Measurements from ENCODE around the gene PBLD.
"Not testable (repeated sequence)": the region's sequence is repeated elsewhere in the genome, so short reads cannot be mapped to it uniquely, and the experiment has no call there.

The PBLD gene

DNA sequence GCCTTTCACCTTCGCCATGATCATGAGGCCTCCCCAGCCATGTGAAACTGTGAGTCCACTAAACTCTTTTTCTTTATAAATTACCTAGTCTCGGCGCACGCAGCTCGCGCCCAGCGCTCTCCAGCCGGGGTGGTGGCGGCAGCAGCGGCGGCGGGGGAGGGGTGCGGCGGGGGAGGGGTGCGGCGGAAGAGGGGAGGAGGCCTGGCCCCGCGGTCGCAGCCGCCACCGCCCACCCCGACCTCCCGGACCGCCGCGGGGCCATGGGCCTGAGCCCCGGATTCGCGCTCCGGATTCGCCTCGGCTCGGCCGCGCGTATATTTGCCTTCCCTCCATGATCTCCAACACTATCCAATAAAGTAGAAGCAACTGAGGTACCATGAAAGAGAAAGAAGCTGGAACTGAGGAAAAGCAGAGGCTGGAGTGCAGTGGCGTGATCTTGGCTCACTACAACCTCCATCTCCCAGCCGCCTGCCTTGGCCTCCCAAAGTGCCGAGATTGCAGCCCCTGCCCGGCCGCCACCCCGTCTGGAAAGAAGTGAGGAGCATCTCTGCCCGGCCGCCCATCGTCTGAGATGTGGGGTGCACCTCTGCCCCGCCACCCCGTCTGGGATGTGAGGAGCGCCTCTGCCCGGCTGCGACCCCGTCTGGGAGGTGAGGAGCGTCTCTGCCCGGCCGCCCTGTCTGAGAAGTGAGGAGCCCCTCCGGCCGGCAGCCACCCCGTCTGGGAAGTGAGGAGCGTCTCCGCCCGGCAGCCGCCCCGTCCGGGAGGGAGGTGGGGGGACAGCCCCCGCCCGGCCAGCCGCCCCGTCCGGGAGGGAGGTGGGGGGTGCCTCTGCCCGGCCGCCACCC, 53.6 kb downstream of the PBLD start:
- not testable (repeated sequence) for DNase-seq (ENCODE audit: low read depth)

- DNase-seq (ENCODE audit: low read depth): not testable (repeated sequence)
These were observed 54.9 kb downstream of the PBLD start for GRCh38 chr10:68277814-68278213.

DNA sequence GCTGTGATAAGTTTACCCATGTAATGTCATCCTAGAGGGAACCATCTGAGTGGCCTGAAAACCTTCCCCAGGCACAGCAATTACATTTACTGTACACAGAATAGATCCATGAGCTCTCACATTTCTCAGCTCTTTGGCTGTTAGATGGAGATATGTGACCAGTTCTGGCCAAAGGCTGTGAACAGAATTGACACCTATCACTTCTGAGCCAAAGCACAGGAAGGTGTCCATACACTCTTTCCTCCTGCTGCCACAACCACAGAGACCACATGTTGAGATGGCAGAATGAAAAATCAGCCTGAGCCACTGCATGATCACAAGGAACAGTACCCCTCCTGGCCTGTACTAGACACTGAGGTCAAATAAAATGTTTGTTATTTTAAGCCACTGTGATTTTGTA, 56.5 kb downstream of the PBLD start:
- no peak for DNase-seq (ENCODE audit: low read depth)

DNA sequence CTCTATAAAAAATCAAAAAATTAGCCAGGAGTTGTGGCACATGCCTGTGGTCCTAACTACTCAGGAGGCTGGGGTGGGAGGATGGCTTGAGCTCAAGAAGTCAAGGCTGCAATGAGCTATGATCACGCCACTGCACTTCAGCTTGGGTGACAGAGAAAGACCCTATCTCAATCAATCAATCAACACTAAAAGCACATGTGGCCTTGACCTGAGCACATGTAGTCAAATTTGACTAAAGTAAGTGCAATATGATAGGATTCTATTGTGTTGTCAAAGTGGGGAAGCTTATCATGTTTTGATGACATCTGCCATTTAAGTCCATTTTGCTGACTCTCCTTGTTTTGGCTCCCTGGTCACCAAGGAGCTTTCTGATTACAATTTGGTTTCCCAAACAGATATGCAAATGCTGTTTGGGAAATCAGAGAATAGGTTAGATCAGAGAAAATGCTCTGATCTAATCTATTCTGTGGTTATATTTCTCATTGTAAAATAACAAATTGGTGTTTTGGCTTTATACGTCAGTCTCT, 57.1 kb downstream of the PBLD start:
- DNase-seq (ENCODE audit: low read depth): no peak

GRCh38 chr10:68272833-68273232, 59.9 kb downstream of the PBLD start:
- no peak for DNase-seq (ENCODE audit: low read depth)

DNA sequence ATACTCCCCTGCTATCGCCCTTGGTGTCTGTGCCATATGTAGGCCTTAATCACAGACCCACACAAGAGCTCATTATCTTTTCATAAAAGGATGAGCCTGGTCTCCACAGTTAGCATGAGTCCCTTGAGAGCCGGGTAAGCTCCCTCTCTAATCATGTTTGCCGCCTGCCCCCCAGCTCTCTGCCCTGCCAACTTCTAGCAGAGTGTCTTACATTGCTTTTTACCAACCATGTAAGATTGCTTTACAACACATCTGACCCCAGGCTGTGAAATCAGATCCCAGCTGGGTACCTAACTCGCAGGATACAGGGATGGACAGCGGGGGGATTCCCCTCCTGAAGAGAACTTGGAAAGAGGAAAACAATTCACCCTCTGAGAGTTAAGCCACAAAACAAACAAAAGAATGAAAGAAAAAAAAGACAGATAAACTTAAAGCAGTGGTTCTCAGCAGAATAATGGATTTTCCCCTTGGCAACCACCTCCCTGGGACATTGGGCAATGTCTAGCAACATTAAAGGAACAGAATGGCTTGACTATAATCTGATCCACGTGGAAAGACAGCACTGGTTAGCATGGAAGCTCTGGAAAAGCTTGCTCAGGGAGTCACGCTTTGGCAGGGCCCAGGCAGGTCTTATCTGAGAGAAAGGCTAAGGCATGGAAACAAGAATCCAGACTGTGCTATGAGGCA, 61.4 kb downstream of the PBLD start:
- peak; percentile 57 for DNase-seq (ENCODE audit: low read depth)

DNA sequence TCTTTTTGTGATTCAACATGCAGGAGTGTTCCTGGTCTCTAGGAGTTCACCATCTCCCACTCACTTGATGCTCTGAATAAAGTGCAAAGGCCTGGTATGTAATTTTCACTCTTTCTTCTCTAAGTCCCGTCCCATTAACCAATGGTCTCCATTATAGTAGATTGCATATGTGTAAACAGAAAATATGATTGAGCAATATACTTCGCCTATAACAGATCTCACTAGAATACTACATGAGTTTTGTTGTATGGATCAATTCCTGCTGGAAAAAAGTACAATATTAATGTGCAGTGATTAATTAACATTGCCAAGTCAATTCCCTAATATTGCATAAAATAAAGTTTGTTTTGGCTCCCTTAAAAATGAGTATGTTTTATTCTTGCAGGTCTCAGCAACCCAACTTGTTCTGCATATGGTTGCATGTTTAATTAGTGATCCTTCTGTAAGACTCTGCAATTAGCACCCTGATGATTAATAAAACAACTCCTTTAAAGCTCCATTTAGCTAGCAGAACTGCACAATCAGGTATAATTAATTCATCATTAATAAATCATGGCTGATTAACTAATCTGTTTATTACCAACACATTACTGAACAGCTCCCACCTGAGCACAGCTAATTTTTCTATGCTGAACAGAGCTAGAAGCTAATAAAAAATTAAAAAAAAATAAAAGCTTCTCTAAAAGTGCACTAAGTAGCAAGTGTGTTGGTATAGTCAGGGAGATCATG, 63.0 kb downstream of the PBLD start:
- DNase-seq (ENCODE audit: low read depth): no peak

GRCh38 chr10:68261132-68261856, 71.4 kb downstream of the PBLD start:
- DNase-seq (ENCODE audit: low read depth): no peak

DNA sequence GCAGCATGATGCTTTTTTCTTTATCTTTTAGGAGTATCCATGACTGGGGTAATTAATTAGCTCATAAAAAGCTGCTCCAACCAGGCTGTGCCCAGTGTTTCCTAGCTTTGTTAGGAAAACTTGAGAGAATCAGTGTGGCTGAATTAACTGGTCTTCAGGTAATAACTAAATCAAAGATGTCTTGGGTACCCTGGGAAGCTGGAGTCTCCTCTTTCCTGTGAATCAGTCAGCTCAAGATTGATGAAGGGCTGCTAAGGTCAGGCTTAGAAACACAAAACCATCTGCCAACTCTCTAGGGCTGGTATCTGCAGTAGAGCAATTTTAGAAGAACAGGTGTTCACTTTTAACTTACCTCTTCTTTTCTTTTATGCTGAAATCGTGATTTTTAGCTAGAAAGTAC, 79.4 kb downstream of the PBLD start:
- no peak for DNase-seq (ENCODE audit: low read depth)

DNA sequence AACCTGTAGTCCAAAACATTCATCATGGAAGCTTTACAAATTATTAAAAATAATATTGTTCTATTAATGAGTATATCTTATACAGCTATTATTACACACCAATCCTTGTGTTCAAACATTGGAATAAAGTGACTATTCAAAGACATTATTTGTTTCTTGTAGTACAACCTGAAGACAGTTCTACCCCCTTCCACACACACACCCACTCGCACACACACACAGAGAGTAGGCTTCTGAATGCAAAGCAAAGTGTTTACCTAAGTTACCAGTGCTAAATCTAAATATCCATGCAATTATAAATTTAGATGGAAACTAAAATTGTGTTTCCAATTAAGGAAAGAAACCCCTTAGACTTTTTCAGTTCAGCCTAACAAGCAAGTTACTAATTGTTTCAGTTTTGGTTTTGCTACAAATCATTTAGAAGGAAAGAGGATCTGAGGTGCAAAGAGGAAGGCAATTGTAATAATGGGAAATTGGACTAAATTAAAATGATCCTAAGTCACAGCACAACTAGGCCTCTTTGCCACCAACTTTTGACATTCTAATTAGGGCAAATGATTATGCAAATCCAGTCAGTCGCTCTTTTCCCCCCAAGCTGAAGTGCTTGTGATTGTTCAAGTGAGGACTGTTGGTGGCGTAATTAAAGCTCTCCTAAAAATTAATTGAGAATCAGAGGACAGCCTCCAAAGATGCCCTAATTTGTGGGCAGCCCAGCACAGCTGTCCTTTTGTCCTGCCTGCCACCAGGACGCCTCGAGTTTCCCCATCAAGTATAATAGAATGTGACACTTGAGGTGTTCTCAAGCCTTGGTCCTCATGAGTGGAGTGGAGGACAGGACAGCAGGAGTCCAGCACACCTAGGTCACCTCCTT, 80.9 kb downstream of the PBLD start:
- DNase-seq (ENCODE audit: low read depth): no peak

- no peak for DNase-seq (ENCODE audit: low read depth)
These were observed 81.6 kb downstream of the PBLD start for GRCh38 chr10:68251151-68251550.

- DNase-seq (ENCODE audit: low read depth): no peak
These were observed 83.4 kb downstream of the PBLD start for GRCh38 chr10:68249297-68249696.

- DNase-seq (ENCODE audit: low read depth): no peak
These were observed 84.8 kb downstream of the PBLD start for GRCh38 chr10:68247931-68248330.

GRCh38 chr10:68246397-68246796, 86.3 kb downstream of the PBLD start:
- DNase-seq (ENCODE audit: low read depth): not testable (repeated sequence)

- DNase-seq (ENCODE audit: low read depth): no peak
These were observed 90.7 kb downstream of the PBLD start for GRCh38 chr10:68242051-68242450.

DNA sequence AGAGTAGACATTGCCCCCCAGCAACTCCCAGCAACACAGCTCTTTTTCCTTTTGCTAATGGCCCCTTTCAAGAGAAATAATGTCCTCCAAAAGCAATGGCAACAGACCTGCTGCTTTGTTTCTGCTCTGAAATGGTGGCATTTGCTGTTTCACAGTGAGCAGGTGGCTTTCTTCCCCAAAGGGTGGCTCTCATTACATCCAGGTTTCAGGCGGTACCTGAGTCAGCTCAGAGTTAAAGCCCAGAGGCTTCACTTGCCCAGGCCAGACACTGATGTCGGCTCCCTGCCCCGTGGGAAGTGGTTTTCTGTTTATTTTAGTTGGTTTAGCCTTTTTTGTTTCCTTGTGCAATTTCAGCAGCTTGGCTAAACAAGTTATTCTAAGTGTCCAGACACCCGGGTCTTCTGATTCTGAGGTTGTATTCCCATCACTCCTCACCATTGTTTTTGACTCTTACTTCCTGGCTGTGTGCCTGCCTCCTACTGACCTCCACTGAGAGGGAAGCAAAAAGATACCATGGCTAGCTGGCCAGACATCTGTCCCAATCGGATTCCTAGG, 93.1 kb downstream of the PBLD start:
- DNase-seq (ENCODE audit: low read depth): no peak

DNA sequence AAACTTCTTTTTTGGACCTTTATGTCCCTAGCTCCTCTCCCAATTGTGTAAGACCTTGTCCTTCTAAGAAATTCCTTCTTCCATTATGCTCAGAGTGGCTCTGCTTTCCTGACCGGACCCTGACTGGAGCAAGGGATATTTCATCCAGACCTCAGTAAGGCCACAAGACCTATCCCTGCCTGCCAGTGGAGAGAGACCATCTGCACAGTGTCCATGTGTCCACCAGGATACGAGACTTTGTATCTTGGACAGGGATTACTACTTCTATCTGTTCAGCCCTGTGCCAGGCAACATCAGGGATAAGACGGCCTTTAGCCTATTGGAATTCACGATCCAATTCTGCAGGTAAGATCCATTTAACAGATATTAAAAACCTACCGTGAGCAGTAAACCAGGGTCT, 93.7 kb downstream of the PBLD start:
- DNase-seq (ENCODE audit: low read depth): no peak

DNA sequence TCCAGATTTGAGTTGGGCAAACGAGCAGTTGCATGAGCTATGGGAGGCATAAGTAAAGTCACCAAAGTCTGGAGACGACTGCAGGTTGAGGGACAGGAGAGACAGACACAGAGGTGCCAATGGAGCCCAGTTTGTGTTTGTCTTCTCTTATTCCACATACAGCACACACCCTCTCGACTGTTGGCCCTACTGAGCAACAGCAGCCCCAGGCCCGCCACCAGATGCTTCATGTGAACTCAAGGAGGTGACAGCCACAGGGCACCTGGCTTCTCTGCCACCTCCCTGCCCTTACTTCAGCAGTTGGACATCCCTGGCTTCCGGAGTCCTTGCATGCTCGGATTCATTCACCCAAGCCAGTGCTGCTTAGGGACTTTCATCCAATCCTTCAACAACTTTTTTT, 94.4 kb downstream of the PBLD start:
- DNase-seq (ENCODE audit: low read depth): no peak

DNA sequence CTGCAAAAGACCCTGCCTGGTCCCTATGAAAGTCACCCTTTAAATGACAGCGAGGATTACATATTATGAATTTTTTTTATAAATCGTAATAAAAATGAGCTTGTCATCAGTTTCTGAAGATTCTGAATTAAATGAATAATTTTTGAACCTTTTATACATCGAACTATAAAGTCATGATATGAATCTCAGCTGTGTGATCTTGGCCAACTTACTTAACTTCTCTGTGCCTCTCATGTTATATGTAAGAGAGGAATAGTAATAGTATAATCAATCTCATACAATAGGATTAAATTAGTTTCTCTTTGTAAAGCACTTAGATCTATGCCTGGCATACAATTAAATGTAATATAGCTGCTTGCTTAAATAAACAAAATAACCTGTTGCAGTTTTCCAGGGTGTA, 95.6 kb downstream of the PBLD start:
- DNase-seq (ENCODE audit: low read depth): no peak

- no peak for DNase-seq (ENCODE audit: low read depth)
These were observed 97.1 kb downstream of the PBLD start for GRCh38 chr10:68235581-68235980.

- DNase-seq (ENCODE audit: low read depth): no peak
These were observed 97.6 kb downstream of the PBLD start for GRCh38 chr10:68235111-68235510.
